Measurements from ENCODE around the gene ETFRF1.

GRCh38 chr12:25186788-25187402, 8.1 kb upstream of the ETFRF1 start:
- TF ChIP-seq CTCF (IDR thresholded peaks at IDR 0.05 in 4 of 5, conservative IDR thresholded peaks at IDR 0.05 in 1 of 5): no peak
- no peak for TF ChIP-seq POLR2A (IDR thresholded peaks at IDR 0.05)

All from gastrocnemius medialis (tissue), 4 donors.